OCI-LY3 (cell line): ENCODE data around the gene TERF2IP.

ENCODE experiments used
- CTCF ChIP-seq: fragments of 200-600, 300-600 bp; sonication (generic); IDR thresholded peaks from 2 replicates; pipeline ENCODE4 v1.5.1; 2014; ENCODE audit warnings: antibody characterized with exemption, low read length, low read depth
- EZH2phosphoT487 ChIP-seq: fragments of 200-600 bp; shearing (Covaris generic); IDR thresholded peaks from 2 replicates; pipeline ENCODE4 v1.6.1; 2018; ENCODE audit warnings: antibody characterized with exemption, mixed run types, low read depth

- TF ChIP-seq CTCF = no peak
- TF ChIP-seq EZH2phosphoT487 = no peak
Measured at GRCh38 chr16:75620326-75621169, 27.0 kb upstream of the TERF2IP start.
